GM19239 (cell line): ENCODE measurements around the gene ERBB4.
"Not testable (repeated sequence)": the region's sequence is repeated elsewhere in the genome, so short reads cannot be mapped to it uniquely, and the experiment has no call there.

Source experiments
- DNase-seq: peaks from one replicate; pipeline ENCODE4 v3.0.0; 2011; ENCODE audit warnings: low spot score; ENCODE audit not compliant: insufficient read length
- FAIRE-seq: peaks from 2 replicates; lab custom pipeline; 2011; peaks lifted over from hg19 to GRCh38; lab: Jason Lieb, UNC

ERBB4 gene

DNA sequence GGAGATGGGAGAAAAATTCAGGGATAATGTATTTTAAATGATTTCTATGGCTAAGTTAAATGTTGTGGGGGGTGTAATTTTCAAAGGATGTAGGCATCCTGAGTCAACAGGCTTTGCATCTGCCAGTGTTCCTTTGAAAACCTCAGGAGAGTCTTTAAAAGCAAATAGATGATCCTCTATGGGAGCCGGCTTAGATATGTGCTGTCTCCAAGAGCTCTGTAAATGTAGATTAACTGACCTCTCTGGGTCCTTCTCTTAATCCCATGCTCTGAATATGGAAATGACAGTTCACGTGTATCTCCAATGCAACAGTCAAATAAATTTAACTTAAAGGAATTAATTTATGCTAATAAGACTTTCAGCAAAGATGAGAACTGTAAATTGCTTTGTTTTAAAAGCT is 292.7 kb downstream of the ERBB4 start:
- DNase-seq (no peak), FAIRE-seq (no peak)

DNA sequence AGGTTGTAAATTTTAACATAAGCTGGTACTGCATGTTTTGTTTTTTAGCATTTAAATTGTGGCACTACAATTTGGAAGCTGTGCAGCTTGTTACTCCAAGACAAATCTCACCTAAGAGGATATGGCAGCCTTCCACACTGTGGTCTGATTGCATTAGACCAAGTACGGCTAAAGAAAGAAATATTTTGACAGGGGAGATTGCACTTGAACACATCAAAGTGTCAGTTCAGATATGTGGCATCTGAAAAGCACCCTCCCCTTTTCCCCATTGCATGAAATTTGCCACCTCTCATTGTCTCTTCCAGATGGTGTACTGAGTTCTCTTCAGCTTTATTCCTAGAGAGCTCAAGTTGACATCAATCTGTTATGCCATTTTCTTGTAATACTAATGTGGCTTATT is 295.9 kb downstream of the ERBB4 start:
- DNase-seq (no peak), FAIRE-seq (no peak)

DNA sequence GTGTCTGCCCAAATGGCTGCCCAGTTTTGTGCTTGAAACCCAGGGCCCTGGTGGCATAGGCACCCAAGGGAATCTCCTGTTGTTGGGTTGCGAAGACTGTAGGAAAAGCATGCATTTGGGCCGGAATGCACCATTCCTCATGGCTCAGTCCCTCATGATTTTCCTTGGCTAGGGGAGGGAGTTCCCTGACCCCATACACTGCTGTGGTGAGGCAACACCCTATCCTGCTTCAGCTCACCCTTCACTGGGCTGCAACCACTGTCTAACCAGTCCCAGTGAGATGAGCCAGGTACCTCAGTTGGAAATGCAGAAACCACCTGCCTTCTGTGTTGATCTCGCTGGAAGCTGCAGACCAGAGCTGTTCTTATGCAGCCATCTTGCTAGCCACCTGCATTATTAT is 300.4 kb downstream of the ERBB4 start:
- FAIRE-seq, DNase-seq: not testable (repeated sequence)

DNA sequence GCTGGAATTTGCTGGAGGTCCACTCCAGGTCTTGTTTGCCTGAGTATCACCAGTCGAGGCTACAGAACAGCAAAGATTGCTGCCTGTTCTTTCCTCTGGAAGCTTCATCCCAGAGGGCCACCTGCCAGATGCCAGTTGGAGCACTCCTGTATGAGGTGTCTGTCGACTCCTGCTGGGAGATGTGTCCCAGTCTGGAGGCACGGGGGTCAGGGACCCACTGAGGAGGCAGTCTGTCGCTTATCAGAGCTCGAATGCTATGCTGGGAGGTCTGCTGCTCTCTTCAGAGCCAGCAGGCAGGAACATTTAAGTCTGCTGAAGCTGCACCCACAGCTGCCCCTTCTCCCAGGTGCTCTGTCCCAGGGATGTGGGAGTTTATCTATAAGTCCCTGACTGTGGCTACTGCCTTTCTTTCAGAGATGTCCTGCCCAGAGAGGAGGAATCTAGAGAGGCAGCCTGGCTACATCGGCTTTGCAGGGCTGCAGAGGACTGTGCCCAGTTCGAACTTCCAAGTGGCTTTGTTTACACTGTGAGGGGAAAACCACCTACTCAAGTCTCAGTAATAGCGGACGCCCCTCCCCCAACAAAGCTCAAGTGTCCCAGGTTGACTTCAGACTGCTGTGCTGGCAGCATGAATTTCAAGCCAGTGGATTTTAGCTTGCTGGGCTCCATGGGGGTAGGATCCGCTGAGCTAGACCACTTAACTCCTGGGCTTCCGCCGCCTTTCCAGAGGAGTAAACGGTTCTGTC is 301.1 kb downstream of the ERBB4 start:
- DNase-seq: no peak
- no peak for FAIRE-seq

DNA sequence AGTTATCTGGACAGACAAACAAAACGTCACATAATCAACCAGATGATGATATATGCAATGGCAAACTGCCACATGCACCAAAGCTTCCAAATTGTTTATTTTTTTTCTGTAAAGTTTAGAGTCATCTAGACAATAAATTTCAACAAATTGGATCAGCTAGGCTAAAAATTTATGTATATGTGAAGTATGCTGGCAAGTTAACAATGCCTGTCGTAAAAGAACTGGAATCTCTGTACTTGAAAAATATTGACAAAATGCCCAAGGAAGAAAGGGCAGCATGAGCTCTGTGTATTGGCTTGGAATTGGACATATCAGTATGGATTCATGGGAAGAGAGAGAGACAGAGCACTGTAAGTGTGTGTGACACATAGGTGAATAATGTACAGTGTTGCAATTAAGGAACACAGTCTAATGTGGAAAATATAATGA is 309.8 kb downstream of the ERBB4 start:
- DNase-seq (no peak), FAIRE-seq (no peak)

DNA sequence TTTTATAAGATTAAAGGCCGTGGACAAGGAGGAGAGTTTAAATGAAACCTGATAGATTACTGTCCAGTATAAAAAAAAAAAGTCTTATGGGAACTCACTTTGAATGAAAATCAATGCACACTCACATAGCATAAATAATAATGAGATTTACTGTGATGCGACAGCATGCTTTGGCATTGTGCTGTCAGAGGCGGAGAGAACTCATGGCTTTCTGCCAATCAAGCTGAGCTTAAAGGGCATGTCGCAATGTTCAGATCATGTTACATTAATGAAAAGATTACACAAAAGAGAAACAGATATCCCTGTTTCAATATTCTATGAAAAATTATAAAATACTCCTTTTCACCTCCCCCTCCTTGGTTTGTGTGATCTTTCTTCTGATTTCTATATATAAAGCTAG is 310.8 kb downstream of the ERBB4 start:
- no peak for FAIRE-seq

DNA sequence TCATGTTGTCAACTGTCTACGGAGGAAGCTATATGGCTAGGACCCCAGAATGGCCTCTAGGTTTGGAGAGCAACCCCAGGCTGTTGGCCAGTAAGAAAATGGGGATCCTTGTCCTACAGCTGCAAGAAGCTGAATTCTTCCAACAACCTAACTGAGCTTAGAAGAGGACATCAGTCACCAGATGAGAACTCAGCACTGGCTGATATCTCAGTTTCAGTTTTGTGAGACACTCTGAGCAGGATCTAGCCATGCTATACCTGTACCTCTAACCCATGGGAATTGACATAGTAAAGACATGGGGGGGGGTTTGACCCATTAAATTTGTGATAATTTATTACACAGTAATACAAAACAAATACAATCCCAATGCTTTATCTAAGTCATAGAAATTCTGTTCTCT is 312.5 kb downstream of the ERBB4 start:
- DNase-seq (no peak), FAIRE-seq (no peak)

More for the DNA sequence above, 310.8 kb downstream of the ERBB4 start:
- DNase-seq: no peak

DNA sequence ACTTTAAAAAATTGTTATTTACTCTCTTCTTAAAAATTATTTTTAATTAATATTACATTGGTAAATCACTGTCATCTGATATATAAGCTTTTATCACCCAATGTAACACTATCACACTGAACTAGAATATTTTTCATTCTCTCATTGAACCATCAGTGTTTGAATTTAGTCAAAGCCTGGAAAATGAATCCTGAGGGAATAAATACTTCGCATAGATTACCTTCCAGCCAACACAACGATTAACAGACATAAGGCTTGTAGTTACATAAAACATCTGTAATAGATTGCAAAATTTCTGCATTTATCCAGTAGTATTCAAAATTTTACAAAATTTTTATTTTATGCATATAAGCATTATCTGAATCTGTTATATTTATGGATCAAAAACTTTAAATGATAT is 314.9 kb downstream of the ERBB4 start:
- FAIRE-seq (no peak), DNase-seq (no peak)

DNA sequence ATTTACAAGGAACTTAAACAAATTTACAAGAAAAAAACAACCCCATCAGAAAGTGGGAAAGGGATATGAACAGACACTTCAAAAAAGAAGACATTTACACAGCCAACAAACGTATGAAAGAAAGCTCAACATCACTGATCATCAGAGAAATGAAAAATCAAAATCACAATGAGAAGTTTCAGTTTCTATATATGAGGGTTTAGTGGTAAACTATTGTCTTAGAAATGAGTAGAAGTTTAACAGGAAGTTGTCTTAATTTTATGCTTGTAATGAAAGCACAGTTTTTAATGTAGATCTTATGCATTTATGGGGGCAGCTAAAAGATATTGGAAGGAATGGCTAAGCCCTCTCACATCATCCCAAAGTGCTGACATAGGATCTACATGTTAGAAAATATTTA is 325.4 kb downstream of the ERBB4 start:
- FAIRE-seq (no peak), DNase-seq (no peak)

DNA sequence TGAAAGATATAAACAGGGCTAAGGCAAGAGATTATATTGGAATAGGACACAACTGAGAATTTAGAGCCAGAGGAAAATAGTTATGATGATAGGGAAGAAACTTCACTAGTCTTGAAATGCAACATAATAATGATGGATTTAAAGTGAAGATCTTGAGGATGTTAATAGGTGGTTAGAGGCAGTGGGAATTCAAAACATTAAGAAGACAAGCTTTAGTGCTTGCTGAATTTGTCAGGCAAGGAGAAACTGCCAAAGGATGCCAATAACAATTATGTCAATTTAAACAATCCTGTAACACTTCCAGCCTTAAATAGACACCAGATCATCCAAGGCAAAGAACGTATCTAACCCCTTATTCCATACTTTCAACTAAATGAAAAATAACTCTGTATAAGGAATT is 330.1 kb downstream of the ERBB4 start:
- FAIRE-seq (no peak), DNase-seq (no peak)

DNA sequence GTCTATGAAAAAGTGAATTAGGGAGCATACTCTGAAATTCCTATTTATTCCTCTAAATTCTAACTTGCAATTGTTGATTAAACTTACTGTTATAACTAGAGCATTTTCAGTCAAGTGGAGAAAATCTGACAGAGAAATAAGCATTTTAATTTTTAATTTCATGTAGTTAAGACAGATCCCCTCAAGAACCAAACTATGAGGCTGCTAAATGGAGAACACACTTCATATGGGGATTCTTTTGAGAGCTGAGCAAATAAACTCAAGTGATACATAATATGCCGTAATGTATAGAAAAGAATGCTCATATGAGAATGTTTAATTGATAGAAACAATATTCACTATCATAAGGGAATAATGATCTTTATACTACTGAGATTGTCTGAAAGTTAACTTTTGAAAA is 340.8 kb downstream of the ERBB4 start:
- FAIRE-seq (no peak), DNase-seq (no peak)

DNA sequence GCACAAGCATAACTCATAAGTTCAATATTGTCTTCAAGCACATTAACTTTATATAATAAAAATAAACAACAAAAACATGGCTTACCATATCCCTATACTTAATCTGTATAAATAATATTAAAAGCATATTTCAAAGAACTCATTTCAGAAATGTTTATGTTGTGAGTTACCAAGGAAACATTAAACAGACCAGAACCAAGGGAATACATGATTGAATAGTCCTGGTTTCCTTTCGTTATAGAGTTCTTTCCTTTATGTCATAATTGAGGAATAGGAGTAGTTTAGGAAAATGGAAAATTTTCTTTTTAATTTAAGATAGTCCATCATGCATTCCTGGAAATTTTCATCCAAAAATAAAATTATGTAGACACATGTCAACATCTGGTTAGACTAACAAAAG is 343.0 kb downstream of the ERBB4 start:
- FAIRE-seq (no peak), DNase-seq (no peak)

DNA sequence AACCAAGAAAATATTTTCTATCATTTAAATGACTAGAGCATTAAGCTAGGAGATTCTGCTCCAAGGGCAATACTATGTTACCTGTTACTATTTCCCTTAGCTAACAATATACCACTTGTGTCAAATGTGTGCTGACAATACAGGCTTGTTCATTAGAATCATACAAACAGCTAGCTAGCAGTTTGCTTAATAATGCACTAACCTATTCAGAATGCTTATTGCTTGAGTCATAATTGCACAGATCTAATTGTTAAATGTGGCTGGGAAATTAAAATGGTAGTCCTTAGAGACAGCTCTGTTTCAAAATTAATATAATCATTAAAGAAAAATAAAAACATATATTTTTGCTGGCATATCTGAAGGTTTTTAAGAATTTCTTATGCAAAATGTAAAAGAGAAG is 344.2 kb downstream of the ERBB4 start:
- no peak for FAIRE-seq
- DNase-seq: no peak

DNA sequence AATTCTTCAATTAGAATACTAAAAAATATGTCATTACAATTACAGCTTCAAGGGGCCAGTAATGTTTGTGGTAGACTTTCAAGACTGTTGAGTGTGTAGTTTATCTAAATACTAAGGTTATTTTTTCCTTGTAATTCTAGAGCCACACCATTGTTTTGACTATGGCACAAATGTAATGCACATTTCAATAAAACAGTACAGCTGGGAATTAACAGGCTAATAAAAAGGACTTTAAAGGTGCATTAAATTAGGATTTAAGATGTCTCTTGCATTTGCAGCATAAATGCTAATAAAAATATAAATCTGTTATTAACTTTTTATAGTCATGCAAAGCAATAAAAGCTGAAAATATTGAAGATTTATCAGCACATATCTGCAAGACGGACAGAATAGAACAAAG is 344.8 kb downstream of the ERBB4 start:
- no peak for FAIRE-seq
- DNase-seq: no peak

DNA sequence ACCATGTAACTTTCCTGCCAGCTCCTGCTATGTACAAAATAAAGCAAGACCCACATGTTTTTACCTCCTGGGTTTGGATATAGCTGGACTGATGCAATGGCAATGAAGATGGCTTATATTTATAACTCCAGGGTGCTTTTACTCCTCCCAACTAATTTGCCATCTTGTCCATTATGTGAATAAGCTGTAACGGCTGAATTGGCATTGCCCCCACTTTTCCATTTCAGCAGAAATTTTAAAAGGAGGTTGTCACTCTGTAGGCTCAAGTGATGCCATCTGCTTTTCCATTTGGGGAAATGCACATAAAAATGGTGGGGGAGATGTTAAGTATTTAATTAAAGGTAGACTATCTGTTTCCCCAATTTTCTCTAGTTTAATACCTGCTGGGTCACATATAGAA is 345.5 kb downstream of the ERBB4 start:
- no peak for FAIRE-seq
- DNase-seq: no peak

DNA sequence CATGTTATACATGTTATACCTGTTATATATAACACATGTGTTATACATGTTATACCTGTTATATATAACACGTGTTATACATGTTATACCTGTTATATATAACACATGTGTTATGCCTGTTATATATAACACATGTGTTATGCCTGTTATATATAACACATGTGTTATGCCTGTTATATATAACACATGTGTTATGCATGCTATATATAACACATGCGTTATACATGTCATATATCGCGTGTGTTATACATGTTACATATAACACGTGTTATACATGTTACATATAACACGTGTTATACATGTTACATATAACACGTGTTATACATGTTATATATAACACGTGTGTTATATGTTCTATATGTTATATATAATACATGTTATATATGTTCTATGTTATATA is 347.2 kb downstream of the ERBB4 start:
- FAIRE-seq, DNase-seq: not testable (repeated sequence)

DNA sequence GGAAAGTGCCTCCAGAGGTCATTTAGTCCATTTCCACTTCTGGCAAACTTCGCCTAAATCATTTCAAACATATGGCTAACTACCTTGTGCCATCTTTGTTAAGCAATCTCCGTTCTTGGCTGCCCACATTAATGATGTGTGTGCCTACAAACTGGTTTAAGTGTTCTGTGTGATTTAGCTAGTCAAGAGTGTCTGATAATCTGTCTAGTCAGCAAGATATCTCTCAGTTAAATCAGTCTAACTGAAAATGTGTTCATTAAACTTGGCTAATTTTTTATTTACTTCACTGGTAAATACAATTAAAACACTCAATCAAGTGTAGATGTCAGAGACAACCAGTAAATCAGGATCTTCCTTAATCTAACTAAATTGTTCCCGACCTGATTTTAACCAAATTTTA is 352.4 kb downstream of the ERBB4 start:
- DNase-seq (no peak), FAIRE-seq (no peak)

DNA sequence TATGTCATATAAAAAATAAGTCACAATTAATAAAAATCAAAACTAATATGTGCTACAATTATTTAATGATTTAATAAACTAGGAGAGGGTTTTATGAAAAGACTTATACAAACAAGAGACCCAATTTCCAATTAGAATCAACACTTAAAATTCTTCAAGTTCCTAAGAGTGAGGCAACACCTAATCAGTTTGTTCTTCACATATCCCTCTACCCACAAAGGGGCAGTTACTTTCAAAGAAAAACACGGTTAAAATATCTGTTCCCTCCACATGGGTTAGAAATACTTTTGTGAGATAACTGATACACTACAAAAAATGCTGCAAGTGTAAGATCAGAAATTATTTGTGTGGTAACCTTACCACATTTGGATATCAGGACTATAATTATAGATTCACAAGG is 357.0 kb downstream of the ERBB4 start:
- DNase-seq: no peak
- FAIRE-seq: no peak

DNA sequence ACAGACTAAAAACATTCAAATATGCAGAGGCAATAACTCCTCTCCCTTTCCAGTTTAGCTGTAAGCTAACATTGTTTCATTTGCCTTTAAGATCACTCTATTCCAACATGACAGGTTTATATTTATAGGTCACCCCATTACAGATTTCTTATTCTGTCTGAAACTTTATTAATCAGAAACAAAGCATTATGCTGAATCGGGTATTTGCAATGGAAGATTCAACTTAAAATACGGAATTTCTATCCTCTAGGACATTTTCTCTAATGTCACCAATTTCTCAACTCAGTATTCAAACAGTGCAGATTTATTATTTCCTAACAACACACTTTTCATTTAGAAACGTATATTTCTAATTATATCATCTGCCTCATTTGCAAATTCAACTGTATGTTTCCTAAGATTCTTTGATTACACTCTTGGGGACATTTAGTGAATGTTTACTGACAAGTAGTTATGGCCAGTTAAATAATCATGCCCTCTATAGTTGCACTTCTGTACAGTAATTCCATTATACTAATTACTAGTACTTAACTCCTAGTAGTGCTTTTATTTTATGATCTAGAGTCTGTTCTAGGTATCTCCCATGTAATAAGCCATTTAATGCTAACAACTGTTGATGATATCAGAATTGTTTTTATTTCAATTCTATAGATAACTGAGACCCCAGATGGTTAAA is 358.1 kb downstream of the ERBB4 start:
- no peak for FAIRE-seq
- no peak for DNase-seq

DNA sequence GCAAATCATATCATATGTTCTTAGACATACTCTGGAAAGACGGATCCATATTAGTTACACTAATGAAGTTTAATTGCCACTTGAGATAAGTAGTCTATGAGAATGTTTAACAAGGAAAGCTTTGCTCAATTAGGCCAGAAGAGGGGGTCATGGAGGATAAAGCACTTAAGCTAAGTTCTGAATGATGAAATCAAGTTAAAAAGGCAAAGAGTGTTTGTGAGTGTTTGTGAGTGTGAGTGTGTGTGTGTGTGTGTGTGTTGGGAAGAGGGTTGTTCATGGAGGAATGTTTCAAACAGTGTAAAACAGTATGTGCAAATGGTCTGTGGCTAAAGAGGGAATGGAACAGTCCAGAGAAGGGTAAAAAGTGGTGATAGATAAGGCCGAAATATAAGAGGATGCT is 360.9 kb downstream of the ERBB4 start:
- FAIRE-seq (no peak), DNase-seq (no peak)

DNA sequence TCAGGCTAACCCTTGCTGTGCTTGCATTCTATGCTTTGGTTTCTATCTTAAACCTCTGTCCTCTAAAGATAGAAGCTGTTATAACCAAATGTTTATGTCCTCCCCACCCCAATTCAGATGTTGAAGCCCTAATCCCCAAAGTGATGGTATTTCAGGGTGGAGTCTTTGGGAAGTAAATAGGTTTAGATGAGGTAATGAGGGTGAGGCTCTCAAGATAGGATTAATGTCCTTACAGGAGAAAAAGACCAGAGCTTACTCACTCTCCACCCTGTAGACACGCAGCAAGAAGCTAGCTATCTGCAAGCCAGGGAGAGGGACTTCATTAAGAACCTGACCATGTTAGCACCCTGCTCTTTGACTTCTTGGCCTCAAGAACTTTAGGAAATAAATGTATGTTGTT is 362.5 kb downstream of the ERBB4 start:
- no peak for FAIRE-seq
- DNase-seq: no peak
